CD4-positive, alpha-beta T cell treated with Interleukin-21 for 1 hour (primary cell): Measurements from ENCODE around the gene MRGPRF.

Experiments
- DNase-seq: peaks from one replicate; pipeline ENCODE4 v3.0.0-alpha.2; 2020

Gene MRGPRF

DNA sequence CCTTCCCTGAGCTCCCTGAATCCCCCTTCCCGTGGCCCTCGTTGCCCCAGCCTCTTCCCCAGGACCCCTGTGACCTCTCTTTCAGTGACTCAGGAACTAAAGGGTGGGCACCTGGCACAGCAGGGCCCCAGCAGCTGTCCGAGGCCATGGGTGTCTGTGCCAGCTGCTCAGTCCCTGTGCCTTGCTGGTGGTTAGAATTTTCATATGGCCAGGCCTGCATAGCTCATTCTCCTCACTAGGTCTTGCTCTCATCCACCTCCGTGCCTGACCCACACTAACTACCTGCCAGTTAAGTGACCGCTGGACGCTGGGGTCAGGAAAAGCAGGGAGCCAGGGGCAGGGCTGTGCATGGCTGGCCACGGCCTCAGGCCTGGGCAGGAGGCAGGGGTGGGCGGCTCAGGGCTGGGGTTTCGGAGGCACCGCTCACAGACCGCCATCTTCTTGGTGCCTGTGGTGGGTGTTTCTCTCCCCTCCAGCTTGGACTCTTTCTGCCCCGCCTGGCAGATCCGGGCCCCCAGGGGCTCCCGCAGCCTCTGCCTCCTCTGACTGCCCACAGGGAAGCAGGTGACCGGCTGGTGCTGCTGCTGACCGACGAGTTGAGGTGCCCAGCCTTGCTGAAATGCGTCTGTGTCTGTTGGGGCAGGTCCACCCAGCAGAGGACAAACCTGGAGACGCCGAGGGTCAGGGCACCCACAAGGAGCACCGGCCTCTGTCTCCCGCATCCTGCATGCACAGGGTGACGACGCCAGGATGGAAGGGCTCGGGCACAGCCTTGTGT lies 52.6 kb downstream of the MRGPRF start:
- DNase-seq: no peak

DNA sequence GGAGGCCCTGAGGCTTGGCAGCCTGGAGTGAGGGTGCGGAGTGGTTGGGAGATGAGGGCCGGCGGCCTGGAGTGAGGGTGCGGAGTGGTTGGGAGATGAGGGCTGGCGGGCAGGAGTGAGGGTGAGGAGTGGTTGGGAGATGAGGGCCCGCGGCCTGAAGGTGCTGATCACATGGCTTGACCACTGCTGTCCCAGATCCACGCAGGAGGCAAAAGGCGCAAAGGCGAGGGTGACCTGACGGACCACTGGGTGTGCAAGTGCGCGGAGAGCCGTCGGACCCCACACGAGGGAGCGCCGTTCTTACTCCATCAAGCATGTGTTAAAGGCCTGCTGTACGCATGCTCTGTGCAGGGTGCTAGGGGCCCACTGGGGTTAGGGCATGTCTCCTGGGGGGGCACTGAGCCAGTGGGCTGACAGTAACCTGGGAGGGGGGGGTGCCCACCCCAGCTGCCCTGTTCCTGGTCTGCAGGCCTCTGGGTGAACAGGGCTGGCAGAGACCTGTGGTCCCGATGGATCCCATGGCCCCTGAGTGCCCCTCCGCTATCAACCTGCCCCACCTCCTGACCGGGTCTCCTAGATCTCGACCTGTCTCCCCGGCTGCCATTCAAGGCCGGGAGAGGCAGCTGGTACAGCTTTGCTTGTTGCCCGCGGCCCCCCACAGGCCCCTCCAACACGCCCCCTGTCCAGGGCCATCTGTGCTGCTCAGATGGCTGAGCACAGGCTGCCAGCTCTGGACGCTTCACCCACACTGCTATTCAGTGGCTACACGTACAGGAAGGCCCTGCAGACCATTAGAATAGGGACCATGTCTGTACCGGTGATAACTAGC lies 53.4 kb downstream of the MRGPRF start:
- DNase-seq: no peak

DNA sequence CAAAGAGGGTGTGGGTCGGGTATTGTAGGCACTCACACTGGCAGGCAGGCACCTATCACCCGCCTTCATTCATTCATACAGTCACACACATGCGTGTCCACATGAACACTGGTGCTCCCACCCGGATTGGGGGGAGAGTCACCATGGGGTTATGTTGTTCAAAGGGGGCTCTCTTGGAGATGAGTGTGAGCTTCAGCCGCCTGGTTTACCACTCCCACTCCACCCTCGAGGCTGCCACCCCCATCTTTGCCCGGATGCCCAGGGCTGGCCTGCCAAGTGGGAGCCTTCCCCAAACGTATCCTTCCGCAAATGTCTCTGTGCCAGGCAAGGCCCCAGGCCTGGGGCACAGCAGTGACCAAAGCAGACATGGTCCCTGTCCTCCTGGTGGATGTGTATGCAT lies 54.8 kb downstream of the MRGPRF start:
- no peak for DNase-seq

DNA sequence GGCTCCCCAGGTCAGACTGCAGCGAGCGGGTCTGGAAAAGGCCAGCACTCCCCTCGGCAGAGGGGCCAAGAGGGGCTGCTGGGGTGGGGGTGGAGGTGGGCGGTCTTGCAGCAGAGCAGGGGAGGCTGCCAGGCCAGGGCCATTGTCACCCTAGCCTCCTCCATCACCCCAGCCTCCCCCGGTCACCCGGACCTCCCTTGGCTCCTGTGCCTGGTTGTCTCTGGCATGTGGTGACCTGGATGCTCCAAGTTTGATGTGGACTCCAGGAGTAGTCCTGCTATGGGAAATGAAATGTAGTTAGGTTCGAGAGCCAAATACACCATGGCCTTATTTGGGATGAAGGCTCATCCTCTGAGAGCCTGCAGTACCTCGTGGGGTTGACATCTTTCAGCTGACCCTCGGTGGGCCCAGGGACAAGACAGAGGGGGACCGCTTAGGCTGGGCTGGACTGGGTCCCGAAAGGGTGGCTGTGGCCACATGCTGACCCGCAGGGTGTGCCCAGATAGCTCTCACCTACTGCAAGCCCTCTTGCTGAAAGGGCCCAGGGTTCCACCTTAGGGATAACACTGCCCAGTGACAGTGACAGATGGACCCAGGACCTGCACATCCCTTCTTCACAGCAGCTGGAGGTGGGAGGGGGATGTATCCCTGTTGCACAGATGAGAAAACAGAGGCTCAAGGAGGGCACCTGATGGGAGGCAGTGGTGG lies 56.3 kb downstream of the MRGPRF start:
- DNase-seq: no peak

DNA sequence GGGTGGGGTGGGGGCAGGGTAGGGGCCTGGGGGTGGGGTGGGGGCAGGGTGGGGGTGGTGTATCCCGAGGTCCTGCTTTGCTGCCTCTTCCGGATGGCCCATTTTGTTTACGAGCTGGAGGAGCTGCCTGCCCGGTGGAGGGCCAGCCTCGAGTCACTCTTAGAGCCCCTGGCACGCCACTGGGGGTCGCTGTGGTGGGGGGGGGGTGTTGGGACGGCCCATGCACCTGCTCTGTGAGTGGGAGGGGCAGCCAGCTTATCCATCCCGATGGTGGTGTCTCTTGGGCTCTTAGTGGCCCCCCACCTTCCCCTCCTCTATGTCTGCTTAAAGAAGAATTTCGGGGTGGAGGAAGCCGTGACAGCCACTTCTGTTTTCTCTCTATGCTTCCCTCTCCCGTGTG lies 56.9 kb downstream of the MRGPRF start:
- peak; percentile 34 for DNase-seq

DNA sequence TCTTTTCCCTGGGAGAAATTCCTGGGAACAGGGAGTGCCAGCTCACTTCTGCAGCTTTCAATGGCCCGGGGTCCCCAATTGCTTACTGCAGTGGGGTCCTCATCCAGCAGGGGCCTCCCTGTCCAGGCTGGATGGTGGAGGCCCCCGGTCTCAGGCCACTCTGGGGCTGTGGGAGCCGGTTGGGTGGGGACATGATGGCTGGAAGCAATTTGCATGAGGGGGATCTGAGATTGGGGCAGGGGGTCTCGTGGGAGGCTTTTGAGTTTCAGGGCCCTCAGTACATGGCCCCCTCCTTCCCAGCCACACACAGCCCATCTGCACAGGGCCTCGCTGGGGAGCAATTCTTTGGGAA lies 57.5 kb downstream of the MRGPRF start:
- no peak for DNase-seq

DNA sequence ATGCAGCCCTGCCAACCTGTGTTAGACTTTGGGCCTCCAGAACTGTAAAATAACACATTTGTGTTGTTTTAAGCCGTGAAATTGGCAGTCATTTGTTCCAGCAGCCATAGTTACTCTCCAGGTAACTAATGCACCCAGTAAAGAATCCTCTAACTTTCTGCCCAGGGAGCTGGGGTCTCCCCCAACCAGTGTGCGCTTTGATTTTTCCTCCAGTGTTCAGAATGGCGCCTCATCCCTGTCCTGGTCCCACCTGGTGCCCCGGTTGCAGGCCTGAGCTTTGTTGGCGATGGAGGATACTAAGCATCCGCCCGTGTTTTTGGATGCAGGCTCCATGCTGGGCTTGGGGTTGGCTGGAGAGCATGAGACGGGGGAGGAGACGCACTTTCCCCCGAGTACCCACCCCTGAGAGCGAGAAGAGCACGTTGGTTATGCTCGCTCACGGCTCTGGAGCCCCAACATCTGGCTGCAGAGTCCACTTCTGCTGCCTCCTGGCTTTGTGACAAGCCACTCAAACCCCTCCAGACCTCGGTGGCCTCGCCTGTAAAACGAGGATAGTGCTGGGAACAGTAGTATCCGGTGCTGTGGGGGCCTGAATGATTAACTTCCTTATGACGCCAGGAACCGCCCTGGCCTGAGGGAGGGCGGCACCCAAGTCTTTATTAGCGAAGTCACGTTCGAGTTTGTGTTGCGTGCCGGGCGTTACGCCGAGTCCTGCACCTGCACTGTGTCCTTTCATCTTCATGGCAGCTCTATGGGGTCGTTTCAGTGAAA lies 58.0 kb downstream of the MRGPRF start:
- DNase-seq: no peak
